SKM-1 treated with dmso at 0.1 percent for 144 hours (cell line): ENCODE results near the gene TLCD5.

Experiments used
- DNase-seq: peaks from one replicate; lab custom pipeline; 2025; ENCODE audit not compliant: unreplicated experiment; lab: John Stamatoyannopoulos, UW

TLCD5 gene

DNA sequence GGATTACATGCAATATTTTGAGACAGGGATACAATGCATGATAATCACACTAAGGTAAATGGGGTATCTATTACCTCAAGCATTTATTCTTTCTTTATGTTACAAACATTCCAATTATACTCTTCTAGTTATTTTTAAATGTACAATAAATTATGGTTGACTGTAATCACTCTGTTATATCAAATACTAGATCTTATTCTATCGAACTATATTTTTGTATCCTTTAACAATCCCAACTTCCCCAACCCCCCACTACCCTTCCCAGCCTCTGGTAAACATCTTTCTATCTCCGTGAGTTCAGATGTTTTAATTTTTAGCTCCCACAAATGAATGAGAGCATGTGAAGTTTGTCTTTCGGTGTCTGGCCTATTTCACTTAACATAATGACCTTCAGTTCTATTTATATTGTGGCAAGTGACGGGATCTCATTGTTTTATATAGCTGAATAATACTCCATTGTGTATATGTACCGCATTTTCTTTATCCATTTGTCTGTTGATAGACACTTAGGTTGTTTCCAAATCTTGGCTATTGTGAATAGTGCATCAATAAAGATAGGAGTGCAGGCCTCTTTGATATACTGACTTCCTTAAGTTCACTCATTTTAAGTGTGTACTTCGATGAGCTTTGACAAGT lies 51.6 kb downstream of the TLCD5 start:
- DNase-seq = no peak

- no peak for DNase-seq
Observed at GRCh38 chr11:120378474-120378873, 53.4 kb downstream of the TLCD5 start.

- DNase-seq = no peak
Observed at GRCh38 chr11:120381401-120381800, 56.3 kb downstream of the TLCD5 start.
